DMS153 treated with DMSO at 0.1 percent for 48 hours (cell line): Measurements from ENCODE around the gene LOXL1.

Experiments used
- DNase-seq: peaks from one replicate; lab custom pipeline; 2025; ENCODE audit not compliant: unreplicated experiment; lab: John Stamatoyannopoulos, UW

LOXL1 gene

DNA sequence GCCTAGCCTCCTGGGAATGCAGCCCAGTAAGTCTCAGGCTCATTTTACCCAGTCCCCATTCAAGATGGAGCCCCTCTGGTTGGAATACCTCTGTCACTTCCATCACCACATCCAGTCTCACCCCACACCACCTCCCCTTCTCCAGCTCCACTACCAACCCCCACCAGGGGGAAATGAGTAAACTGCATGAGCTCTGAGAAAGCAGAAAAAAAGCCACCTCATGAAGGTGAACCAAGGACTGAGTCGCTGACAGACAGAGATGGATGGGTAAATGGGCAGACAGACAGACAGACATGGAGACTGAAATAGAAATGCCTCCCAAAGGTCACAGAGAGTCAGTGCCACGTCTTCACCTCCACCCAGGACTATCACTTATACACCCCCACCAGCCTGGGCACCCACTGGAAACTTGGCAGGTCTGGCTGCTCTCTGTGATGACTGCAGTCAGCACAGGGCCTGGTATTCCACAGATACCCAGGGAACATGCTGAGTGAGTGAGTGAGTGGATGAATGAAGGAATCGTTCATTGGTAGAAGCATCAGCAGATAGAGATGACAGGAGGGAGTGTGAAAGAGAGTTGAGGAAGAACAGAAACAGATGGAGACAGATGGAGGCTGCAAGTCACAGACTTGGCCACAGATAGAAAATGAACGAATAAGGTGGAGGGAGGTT is 4.9 kb upstream of the LOXL1 start:
- no peak for DNase-seq

DNA sequence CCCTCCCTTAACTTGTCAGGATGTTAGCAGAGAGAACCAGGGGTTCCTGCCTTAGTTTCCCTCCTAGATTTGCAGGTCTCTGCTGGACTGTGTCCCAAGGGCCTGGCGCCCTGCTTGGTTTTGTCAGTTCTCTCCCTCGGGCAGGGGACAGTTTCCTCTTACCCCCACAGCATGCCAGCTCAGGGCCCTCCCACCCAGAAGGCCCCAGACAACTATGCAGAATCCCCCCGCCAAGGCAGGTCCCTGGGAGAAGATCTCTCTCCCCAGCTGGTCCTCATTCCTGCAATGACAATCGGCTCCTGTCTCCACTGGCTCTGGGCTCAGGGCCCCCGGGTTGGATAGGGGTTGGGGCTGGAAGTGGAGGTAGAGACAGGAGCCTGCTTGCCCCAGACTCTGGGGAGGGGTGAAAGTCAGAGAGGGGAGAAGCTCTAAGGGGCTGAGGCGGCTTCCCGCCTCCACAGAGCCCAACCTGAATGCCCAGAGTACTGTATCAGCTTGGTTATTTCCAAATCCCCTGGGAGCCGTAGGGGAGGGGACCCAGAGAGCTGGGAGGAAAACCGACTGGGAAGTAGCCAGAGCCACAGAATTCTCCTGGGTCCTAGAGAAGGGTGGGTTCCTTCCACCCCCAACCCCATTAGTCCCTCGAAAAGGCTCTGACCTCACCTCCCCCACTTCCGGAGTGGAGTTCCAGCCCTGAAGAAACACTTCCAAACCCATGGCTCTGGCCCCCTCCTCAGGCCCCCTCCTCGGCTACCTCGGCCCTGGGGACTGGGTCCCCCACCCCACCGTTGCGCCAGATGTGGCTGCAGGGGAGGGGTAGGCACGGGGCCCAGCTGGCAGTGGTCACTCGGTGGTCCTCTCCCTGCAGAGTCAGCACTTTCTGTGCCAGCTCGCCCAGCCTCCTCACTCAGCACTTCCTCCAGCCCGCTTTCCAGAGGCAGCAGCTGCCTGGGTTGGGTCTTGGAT is 3.8 kb upstream of the LOXL1 start:
- DNase-seq: peak; percentile 29

DNA sequence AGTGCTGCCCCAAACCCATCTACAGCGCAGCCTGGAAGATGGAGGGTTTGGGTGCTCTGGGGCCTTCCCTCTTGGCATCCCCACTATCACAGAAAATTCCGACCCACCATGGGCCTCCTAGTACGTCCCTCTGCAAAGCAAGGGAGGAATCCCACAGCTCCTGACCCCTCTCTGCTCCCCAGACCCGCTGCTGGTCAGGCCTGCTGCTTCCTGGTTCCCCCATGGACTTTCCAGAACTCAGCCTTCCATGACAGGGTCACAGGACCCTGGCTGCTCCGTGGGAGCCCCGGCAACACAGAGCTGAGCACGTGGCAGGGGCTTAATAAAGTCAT is 3.1 kb upstream of the LOXL1 start:
- DNase-seq: no peak

DNA sequence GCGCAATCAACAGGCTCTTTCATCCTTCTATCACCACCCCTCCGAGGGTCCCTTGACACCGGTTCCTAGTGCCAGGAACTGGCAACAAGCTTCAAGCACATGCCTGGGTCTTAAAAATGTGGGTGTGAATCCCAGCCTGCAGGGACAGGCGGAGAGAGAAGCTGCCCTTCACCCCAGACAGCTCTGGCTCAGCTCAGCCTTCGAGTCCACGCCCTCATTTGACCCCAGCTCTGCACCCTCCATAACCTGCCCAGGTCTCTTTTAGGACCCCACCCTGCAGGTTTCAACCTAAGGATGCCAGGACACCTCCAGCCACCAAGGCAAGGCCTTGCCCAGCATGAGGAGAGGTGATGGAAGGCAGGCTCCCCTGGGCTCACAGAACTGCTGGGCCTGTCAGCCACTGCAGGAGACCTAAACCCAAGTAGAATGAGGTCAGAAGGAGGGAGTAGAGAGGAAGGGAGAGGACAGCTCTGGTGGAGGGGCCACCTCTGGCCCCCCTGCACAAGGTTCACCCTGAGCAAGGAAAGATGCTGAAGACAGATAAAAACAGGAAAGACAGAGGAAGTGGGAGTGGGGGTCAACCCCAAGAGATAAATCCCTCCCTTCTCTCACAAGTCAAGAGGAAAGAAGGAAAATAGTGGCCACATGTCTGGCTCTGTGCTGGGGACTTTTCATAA is 2.6 kb upstream of the LOXL1 start:
- DNase-seq: no peak

DNA sequence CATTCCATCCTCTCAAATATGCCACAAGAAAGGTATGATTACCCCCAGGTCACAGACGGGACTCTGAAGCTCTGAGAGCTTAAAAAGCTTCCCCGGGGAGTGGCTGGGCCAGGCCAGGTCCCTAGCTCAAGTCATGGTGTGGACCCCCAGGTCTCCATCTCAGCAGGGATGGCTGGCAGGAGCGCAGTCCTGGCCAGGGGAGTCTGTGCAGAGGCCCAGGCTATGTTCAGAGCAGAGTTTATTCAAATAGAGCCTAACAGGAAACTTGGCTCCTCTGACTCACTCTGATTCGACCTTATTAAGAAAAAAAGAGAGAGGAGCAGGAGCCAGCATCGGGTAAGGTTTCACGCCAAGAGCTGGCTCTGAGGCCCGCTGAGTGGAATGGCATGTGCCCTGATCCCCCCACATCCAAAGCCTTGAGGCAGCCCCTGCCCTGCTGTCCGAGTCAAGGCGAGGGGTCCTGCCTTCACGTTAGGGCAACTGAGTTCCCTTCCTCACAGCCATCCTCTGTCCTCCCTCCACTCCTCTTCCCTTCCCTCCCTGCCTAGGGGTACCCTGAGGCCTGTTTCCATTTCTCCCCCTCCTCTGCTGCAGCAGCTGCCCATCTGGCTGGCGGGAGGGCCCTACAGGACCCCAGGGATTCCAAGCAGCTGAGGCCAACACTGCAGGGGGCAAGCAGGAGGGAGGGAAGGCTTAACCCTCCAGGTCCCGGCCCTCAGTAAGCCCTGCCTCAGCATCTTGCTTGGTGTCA is 1.9 kb upstream of the LOXL1 start:
- DNase-seq: no peak

DNA sequence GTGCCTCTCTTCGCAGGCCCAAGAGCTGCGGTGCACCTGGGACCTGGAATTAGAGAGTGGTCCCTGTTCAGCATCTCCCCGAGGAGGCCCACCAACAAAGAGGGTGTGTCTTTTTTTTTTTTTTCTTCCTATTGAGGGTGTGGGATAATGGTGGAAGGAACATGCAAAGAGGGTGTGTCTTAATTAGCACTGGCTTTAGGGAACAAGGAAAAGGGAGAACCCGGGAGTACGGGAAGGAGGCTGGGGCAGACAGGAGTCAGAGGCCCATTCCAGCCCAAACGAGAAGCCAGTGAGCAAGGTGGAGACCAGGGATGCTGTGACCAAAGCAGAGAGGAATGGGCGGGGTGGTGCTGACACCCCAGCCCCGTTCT is 429 bp upstream of the LOXL1 start:
- DNase-seq: no peak

DNA sequence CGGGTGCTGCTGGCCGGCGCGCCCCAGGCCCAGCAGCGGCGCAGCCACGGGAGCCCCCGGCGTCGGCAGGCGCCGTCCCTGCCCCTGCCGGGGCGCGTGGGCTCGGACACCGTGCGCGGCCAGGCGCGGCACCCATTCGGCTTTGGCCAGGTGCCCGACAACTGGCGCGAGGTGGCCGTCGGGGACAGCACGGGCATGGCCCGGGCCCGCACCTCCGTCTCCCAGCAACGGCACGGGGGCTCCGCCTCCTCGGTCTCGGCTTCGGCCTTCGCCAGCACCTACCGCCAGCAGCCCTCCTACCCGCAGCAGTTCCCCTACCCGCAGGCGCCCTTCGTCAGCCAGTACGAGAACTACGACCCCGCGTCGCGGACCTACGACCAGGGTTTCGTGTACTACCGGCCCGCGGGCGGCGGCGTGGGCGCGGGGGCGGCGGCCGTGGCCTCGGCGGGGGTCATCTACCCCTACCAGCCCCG is 777 bp downstream of the LOXL1 start:
- DNase-seq: no peak

DNA sequence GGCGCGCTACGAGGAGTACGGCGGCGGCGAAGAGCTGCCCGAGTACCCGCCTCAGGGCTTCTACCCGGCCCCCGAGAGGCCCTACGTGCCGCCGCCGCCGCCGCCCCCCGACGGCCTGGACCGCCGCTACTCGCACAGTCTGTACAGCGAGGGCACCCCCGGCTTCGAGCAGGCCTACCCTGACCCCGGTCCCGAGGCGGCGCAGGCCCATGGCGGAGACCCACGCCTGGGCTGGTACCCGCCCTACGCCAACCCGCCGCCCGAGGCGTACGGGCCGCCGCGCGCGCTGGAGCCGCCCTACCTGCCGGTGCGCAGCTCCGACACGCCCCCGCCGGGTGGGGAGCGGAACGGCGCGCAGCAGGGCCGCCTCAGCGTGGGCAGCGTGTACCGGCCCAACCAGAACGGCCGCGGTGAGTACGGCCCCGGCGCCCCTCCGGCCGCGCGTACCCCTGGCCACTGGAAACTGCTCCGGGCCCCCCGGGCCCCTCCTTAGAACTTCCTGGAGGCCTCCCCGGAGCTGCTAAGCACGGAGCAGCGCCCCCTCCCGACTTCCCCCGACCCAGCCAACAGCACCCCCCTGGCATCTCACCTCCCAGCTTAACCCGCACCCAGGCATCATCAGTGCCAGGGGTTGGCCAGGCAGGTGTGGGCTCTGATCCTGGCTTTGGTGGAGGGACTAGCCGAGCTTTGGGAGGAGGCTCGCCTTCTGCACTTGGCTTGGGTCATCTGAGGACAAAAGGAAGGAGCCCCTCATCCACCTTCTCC is 1.4 kb downstream of the LOXL1 start:
- DNase-seq: peak; percentile 5

DNA sequence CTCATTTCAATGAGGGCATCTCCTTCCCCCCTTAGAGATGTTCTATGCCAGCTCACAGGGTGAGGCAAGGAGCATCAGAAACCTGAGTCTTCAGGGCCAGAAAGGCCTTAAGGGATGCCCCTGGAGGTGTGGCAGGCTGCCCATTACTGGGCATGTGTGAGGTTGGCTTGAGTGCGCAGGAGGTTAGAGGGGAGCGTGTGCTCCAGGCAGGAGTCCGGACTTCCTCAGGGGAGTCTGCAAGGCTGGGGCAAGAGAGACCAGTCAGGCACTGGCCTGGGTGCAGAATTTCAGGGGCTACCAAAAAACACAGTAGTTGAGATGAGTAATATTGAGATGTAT is 1.9 kb downstream of the LOXL1 start:
- DNase-seq: no peak

DNA sequence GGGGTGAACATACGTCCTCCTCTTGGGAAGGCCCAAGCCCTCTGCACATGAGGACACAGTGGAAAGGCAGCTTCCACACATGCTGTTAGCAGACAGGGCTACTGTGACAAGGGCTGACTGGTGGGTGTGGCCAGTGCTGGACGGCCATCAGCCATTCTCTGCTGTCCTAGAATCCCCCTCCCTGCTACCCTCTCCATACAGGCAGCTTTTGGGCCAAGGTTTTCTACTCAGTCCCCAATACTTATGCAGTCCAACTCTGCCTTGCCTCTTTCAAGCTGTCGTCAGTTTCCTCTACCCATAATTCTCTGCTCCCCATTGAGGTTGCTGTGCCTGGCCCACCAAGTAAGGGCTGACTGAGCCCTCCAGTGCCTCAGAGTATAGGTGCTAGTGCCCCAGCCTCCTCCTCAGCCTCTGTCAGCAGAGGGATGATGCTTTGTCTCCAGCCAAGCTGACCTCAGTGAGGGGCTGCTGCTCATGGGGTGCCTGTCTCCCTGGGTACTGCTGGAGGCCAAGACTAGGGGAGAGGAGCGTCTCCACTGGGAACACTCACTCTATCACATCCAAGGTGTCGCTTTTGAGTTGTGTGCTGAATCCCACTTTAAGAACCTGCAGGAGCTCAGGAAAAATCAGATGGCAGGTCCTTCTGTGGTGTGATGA is 2.8 kb downstream of the LOXL1 start:
- DNase-seq: no peak

DNA sequence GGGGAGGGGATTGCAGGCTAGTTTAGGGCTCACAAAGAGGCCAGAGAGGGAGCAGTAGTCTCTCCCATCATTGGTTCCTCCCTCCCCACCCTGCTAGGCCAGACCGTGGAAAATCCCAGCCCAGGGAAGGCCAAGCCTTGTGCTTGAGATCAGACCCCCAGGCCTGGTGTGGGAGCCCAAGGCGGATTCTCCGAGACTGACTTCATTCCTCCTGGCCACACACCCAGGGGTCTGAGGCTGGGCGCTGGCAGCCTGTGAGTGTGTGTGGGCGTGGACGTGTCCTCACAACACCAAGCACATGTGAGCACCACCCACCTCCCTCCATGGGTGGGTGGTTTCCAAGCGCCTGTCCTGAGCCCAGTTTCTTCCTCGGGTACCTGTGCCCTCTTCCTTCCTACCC is 4.1 kb downstream of the LOXL1 start:
- no peak for DNase-seq

DNA sequence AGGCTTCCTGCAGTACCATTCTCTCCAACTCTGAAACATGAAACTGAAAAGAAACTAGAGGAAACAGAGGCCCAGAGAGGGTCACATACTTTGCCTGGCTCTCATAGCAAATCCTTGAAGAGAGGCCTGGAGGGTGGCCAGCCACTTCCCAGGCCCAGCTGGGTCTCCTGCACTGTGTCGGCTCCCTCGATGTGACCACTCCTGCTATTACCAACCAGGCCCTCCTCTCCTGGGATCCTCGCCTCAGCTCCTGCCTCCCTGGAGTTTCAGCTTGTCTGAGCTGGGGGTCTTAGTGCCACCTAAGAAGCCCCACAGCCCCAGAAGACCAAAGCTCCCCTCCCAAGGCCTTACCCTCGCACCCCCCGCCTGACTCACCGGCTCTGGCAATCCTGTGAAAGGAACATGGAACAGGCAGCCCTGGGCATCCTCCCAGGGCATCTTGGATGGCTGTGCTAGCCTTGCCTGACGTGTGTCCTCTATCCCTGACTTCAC is 4.6 kb downstream of the LOXL1 start:
- DNase-seq: no peak

DNA sequence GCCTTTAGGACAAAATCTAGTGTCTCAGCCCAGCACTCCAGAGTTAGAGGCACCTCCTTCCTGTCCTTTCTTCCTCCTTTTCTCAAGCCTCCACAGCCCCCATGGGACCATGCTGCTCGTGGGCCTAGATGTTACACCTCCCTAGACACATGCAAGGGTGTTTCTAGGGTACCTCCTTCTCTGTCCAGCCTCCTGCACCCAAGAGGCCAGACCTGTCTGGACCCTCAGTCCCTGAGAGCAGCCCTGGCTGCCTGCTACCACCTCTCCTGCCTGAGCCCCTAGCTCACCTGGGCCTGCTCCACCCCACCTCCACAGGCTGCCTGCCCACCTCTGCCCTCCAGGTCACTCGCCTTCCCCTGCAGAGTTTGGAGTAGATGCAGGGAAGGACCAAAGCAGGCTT is 5.2 kb downstream of the LOXL1 start:
- DNase-seq: no peak

DNA sequence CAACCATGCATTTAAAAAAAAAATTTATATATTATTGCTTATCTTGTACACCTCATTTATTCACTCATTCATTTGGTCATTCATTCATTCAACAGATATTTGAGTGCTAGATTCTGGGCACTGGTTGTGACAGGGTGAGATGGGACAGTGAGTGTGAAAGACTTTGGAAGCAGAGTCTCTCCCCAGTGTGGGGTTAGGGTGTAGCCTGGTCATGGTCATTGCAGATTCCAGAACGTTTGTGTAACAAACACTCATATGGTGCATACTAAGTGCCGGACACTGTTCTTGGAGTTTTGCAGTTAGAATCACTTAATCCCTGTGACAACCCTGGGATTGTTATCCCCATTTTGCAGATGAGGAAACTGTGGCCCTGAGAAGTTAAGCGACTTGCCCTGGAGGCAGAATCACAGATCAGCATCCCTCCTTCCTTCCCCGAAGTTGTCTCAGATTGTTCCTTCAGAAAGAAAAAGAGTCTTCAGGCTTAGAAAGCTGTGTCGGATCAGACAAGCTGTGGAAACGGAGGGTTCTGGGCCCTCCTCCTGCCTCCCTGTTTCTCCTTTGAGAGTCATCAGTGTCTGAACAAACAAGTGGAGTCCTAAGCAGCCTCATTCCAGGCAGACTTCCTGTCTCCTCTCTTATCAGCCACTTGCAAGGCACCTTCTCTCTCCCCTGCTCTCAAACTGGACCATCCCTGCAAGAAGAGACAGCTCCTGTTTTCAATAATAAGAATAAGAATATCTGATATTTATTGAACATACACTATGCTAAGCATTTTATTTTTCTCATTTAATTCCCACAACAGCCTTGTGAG is 6.3 kb downstream of the LOXL1 start:
- no peak for DNase-seq

DNA sequence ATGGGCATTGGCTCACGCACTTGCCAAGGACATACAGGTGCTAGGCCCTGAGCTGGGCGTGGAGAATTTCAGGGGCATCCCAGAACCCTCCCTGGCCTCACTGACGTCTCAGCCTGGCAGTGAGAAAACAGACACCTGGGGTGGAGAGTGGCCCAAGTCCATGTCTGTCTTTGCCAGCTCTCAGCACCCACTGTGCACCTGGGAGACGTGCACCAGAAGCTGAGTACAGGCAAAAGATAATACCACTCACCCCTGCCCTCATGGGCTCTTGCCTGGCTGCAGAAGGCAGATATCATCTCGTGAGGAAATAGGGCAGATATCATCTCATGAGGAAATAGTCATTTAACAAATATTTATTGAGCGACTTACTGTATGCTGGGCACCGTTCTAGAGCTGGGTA is 8.0 kb downstream of the LOXL1 start:
- DNase-seq: no peak

DNA sequence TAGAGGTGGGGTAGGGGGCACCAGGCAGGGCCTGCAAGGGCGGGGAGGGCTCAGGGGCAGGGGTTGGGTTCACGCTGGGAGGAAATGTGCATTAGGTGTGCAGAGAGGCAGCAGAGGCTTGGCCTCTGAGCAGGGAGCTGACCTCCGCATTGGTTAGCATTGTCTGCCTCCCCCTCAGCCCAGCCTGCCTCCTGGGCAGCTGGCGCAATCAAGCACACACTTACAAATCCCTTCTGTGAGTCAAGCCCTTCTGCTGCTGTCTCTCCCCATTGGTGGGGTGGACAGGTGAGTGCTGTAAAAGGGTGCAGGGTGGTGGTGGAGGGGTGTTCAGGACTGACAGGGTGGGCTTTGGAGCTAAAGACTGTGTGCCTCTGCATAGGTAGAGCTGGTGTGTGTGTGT is 9.3 kb downstream of the LOXL1 start:
- DNase-seq: no peak

DNA sequence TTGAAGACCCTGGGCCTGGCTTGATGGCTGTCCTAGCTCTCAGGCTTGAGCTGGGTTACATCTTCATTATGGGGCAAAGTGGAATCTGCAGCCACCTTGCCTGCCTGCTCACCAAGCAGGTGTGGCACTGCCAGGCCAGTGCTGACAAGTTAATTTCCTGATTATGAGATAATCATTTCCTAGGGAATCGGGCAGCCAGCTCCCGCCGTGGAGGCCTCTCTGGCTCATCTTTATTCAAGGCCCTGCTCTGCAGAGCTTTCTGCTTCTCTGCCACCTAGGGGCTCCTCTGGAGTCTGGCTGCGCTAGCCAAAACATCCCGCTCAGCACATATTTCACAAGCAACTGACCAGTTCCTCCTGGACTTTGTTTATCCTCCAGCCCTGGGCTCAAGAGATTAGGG is 9.9 kb downstream of the LOXL1 start:
- DNase-seq: peak; percentile 1

DNA sequence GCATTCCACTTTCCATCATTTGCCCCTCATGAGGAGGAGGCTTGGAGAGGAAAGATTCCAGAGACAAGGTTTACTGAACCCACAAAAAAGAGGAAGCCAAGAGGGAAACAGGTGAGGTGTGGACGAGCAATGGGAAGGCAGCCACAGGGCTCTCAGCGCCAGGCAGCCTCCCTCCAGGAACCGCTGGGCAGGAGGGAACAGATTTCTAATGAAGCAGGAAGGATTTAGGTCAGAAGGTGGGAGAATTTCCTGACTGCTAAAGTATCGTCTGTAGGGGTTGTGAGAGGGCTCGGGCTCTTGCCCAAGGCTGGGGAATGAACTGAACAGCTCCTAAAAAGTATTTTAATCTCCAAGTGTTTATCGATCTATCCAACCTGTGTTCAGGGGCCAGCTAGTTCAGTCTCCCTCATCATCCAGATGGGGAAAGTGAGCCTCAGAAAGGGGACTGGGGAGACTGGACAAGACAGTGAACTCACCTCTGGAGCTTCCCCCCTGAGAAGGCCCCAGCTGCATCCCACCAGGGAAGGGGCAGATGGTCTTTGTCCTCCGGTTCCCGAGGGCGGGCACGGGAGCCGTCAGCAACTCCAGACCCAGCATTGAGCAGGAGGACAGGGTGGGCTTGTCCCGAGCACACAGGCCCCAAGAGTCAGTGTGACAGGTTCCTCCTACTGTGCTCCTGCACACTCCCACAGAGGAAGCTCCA is 10.5 kb downstream of the LOXL1 start:
- DNase-seq: no peak

DNA sequence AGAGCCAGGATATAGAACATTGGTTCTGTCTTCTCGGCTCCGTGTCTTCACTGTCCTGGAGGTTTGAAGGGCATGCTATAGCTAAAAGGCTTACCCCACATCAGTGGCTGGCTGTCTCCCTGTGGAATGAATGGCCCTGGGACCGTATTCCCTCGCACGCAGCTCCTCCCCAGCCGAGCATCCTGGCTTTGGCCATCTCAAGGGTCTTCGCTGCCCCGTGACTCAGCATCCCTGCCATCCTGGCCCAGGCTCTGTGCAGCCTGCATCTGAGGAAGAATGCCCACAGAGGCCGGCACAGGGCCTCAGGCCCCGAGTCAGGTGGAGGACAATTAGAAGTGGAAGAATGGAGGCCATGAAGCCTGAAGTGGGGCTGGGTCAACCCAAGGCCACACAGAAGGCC is 11.0 kb downstream of the LOXL1 start:
- DNase-seq: no peak
